Measurements from ENCODE around the gene OR13G1. TPM values are rescaled to one million over a fixed set of nuclear protein-coding genes. Genes with fewer than 3 reads are reported as not detected.

The OR13G1 gene
- total RNA-seq (2021) (not detected in 2 replicates), Bru-seq, nascent RNA (not detected), BruChase-seq, experiment 1, labeled RNA remaining after a 2-hour chase (not detected), BruChase-seq, experiment 2, labeled RNA remaining after a 6-hour chase (not detected)
- long read RNA-seq, result 0 reads

DNA sequence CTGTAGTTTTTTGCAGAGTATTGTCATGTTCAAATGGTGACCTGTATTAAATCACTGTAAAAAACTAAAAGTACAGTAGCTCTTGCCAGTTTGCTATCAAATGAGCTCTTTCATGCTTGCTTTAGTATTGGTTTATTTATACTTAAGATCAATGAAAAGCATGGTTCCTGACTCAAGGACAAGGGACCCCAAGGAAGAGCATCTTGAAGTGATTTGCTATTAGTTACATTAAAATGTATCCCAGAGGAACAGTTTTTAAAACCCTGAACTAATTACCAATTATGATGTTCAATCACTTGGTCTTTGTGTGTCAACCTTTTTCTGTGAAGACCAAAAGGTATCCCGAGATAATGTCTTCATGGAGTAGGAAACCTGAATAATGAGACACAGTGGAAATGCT lies at the start of gene OR13G1:
TSS of gene OR13G1 (minus strand) at position 101 of the 400 bp plus-strand sequence. CDS start 6,698 bp downstream, outside the sequence.
- intact Hi-C loops (cut with micrococcal nuclease; ENCODE audit: unreplicated experiment), result no loop called here
- Histone ChIP-seq H3K4me1 (replicated peaks; ENCODE audit: insufficient read depth) (no peaks in the 10 kb centered on the region), H3K4me3 (no peak within 1 kb of the TSS), H4K20me1 (ENCODE audit: insufficient read depth) (no peaks in the 10 kb centered on the region), H3K9me2 (ENCODE audit: insufficient read depth) (no peaks in the 10 kb centered on the region), H2AFZ (no peak within 1 kb of the TSS), H3K36me3 (ENCODE audit: low read depth) (no peaks in the 10 kb centered on the region), H3F3A (ENCODE audit: insufficient read depth, low read depth) (no peaks in the 10 kb centered on the region), H3K4me2 (no peak within 1 kb of the TSS), H3K27ac (no peak within 1 kb of the TSS), H3K9me3 (ENCODE audit: insufficient read depth, low read depth) (no peaks in the 10 kb centered on the region), H3K79me2 (ENCODE audit: low read depth) (no peaks in the 10 kb centered on the region), H3K27me3 (ENCODE audit: insufficient read depth, low read depth) (no peaks in the 10 kb centered on the region)
- CTCF ChIA-PET, result no interaction called here
- no peak for DNase-seq
- no peak for TF ChIP-seq EZH2 (IDR thresholded peaks at IDR 0.05; ENCODE audit: low read depth)
- TF ChIP-seq, protein P1, sequence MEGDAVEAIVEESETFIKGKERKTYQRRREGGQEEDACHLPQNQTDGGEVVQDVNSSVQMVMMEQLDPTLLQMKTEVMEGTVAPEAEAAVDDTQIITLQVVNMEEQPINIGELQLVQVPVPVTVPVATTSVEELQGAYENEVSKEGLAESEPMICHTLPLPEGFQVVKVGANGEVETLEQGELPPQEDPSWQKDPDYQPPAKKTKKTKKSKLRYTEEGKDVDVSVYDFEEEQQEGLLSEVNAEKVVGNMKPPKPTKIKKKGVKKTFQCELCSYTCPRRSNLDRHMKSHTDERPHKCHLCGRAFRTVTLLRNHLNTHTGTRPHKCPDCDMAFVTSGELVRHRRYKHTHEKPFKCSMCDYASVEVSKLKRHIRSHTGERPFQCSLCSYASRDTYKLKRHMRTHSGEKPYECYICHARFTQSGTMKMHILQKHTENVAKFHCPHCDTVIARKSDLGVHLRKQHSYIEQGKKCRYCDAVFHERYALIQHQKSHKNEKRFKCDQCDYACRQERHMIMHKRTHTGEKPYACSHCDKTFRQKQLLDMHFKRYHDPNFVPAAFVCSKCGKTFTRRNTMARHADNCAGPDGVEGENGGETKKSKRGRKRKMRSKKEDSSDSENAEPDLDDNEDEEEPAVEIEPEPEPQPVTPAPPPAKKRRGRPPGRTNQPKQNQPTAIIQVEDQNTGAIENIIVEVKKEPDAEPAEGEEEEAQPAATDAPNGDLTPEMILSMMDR (conservative IDR thresholded peaks at IDR 0.05), result no peak
- no TSS peak for BruUV-seq (replicated peaks)
- POLR2A ChIA-PET (ENCODE audit: unreplicated experiment), result no interaction called here

DNA sequence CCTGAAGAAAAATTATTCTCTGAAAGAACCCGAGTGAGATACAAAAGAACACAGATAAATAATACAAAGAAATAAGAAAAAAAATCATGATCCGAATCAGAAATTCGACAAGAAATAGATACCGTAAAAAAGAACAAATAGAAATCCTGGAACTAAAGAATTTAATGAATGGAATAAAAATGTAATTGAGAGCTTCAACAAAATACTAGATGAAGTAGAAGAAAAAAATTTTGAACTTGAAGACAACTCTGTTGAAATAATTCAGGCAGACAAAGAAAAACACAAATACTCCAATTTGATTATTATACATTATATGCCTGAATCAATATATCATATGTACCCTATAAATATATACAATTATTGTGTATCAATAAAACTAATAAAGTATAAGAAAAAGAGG lies 41.7 kb upstream of the OR13G1 start:
- Histone ChIP-seq H3F3A (ENCODE audit: insufficient read depth, low read depth) (no peaks in the 10 kb centered on the region), H3K79me2 (ENCODE audit: low read depth) (no peaks in the 10 kb centered on the region), H4K20me1 (ENCODE audit: insufficient read depth) (no peaks in the 10 kb centered on the region), H3K36me3 (ENCODE audit: low read depth) (no peaks in the 10 kb centered on the region), H3K27me3 (ENCODE audit: insufficient read depth, low read depth) (no peaks in the 10 kb centered on the region), H3K9me3 (ENCODE audit: insufficient read depth, low read depth) (no peaks in the 10 kb centered on the region), H3K4me1 (replicated peaks; ENCODE audit: insufficient read depth) (no peaks in the 10 kb centered on the region), H3K27ac (no peak overlapping the region), H2AFZ (no peak overlapping the region), H3K4me3 (no peak overlapping the region), H3K4me2 (no peak overlapping the region), H3K9me2 (ENCODE audit: insufficient read depth) (no peaks in the 10 kb centered on the region)
- no peak for DNase-seq
- ChIA-PET POLR2A (ENCODE audit: unreplicated experiment) (no interaction called here), CTCF (no interaction called here)
- TF ChIP-seq EZH2 (IDR thresholded peaks at IDR 0.05; ENCODE audit: low read depth), result no peak
- TF ChIP-seq, protein P1 (conservative IDR thresholded peaks at IDR 0.05), result no peak
- no TSS peak for BruUV-seq (replicated peaks)
- intact Hi-C loops (cut with micrococcal nuclease; ENCODE audit: unreplicated experiment), result no loop called here

GRCh38 chr1:247716546-247716945 lies 37.0 kb upstream of the OR13G1 start, which contains the start of gene OR6F1:
Gene OR6F1 (minus strand): TSS chr1:247716646. CDS start chr1:247712755, 3,891 bp downstream.
- no peaks in the 10 kb centered on the region for H4K20me1 ChIP-seq (ENCODE audit: insufficient read depth)
- H3K9me2 ChIP-seq (ENCODE audit: insufficient read depth), result no peaks in the 10 kb centered on the region
- H3K4me1 ChIP-seq (replicated peaks; ENCODE audit: insufficient read depth), result no peaks in the 10 kb centered on the region
- intact Hi-C loops (cut with micrococcal nuclease; ENCODE audit: unreplicated experiment), result no loop called here
- no peak within 1 kb of the TSS for H3K27ac ChIP-seq
- H3K79me2 ChIP-seq (ENCODE audit: low read depth), result no peaks in the 10 kb centered on the region
- POLR2A ChIA-PET (ENCODE audit: unreplicated experiment), result no interaction called here
- H3K4me3 ChIP-seq, result no peak within 1 kb of the TSS
- H3K36me3 ChIP-seq (ENCODE audit: low read depth), result no peaks in the 10 kb centered on the region
- H3K27me3 ChIP-seq (ENCODE audit: insufficient read depth, low read depth), result no peaks in the 10 kb centered on the region
- CTCF ChIA-PET, result no interaction called here
- H3K4me2 ChIP-seq, result no peak within 1 kb of the TSS
- BruUV-seq (replicated peaks), result no TSS peak
- TF ChIP-seq, protein P1 (conservative IDR thresholded peaks at IDR 0.05), result no peak
- TF ChIP-seq EZH2 (IDR thresholded peaks at IDR 0.05; ENCODE audit: low read depth), result no peak
- H2AFZ ChIP-seq, result no peak within 1 kb of the TSS
- H3K9me3 ChIP-seq (ENCODE audit: insufficient read depth, low read depth), result no peaks in the 10 kb centered on the region
- no peak for DNase-seq
- no peaks in the 10 kb centered on the region for H3F3A ChIP-seq (ENCODE audit: insufficient read depth, low read depth)

All from PC-9 (cell line).